ENCODE results near the gene LILRB2.
"Not testable (repeated sequence)": the region's sequence is repeated elsewhere in the genome, so short reads cannot be mapped to it uniquely, and the experiment has no call there.

LILRB2 gene

DNA sequence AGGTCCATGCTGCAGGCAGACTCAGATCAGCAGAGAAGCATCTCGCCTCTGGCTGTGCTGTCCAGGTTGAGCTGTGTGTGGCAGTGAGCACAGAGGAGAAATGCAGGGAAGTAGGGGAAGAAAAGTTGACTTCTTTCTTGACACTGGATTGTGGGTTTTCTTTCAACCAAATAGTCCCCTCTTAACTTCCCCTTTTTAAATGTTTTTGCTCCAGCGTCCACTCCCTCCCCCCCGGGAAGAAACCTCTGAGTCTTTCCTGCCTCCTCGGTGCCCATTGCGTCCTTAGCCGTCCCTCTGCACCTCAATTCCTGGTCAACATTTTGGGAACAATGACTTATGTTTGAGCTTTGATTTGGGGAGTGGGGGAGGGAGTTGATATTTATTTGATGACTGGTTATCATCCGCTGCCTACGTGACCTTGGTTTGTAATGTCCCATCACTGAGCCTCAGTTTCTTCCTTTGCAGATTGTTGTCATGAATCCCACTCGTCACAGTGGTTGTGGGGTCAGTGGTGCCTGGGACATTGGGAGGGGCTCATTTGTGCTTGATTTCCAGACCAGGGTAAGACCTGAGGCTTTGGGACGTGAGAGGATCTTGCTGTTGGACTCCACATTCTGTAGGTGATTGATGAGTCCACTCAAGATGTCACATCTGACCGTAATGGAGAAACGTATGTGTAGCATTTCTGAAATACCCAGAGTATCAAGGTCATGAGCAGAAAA lies at the start of gene LILRB2:
Gene LILRB2 (minus strand): TSS at position 104 of the 722 bp plus-strand sequence. CDS start 614 bp downstream, outside the sequence.
- DNase-seq: peak; percentile 59 to 69

GRCh38 chr19:54329476-54330165 lies 48.7 kb upstream of the LILRB2 start:
- DNase-seq: no peak

GRCh38 chr19:54328781-54329180 lies 47.9 kb upstream of the LILRB2 start:
- DNase-seq: not testable (repeated sequence)

DNA sequence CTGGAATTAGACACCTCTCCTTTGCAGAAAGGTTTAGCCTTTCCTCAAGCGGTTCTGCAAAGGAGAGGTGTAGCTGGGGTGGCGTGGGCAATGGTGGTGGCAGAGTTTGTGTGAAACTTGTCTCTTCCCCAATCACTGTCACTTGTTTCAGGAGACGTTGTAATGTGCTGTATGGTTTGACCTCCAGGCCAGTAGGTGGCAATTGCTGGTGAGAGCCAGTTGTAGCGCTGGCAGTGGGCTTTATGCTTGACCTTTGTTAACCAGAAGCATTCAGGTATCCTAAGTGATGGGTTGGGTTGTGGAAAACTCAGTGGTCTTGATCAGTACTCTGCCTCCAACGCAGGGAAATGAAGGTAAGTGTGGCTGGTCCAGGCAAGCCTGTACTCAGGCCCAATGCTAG lies 44.7 kb upstream of the LILRB2 start:
- peak in 1 of 2 donors; percentile 10 for DNase-seq

DNA sequence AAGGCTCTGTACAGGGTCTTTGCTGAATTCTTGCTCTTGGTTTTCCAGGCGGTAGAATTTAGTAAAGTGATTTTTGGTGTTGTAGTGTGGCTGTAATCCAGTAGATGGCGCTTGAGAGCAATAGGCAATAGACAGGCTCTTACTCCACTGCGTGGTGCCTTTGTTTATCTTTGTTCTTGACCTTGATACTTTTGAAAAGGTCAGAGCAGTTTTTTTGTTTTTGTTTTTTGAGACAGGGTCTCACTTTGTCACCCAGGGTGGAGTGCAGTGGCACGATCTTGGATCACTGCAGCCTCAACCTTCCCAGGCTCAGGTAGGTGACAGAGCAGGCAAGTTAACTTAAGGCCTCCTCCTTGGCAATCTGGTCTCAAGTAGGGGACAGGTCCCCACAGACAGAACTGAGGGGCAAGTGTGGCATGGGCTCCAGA lies 44.3 kb upstream of the LILRB2 start:
- peak; percentile 35 to 92 for DNase-seq

- no peak for DNase-seq
Observed at GRCh38 chr19:54324071-54324470, 43.2 kb upstream of the LILRB2 start.

- not testable (repeated sequence) for DNase-seq
Observed at GRCh38 chr19:54322934-54323333, 42.0 kb upstream of the LILRB2 start.

GRCh38 chr19:54322295-54322694 lies 41.4 kb upstream of the LILRB2 start:
- DNase-seq: not testable (repeated sequence)

GRCh38 chr19:54319892-54320670 lies 39.2 kb upstream of the LILRB2 start:
- DNase-seq: peak; percentile 51 to 78

DNA sequence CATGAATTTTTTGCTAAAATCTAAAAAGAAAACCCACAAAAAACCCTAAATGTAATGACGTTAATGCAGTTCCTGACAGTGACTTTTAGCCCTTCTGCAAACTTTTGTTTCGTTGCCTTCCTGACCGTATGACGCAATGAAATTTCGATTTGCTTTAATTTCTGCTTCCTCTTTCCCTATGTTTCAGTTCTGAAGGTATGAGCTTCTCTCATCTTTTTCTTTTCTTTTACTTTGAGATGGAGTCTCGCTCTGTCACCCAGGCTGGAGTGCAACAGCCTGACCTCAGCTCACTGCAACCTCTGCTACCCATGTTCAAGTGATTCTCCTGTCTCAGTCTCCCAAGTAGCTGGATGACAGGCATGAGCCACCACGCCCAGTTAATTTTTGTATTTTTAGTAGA lies 38.1 kb upstream of the LILRB2 start:
- peak; percentile 84 to 94 for DNase-seq

DNA sequence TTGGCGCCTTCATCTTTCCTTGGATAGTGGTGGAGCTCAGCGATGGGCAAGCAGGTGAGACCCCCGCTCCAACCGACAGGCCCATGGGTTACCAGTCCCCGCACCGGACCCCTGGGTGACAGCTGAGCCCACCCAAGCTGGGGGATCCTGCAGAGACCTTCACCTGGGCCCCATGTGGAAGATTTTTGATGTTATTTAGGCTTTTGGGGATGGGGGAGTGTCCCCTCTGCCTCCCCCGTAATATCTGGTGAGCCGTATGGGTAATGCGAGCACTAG lies 37.0 kb upstream of the LILRB2 start:
- DNase-seq: no peak

- peak; percentile 66 to 67 for DNase-seq
Observed at GRCh38 chr19:54317108-54317964, 36.4 kb upstream of the LILRB2 start.

DNA sequence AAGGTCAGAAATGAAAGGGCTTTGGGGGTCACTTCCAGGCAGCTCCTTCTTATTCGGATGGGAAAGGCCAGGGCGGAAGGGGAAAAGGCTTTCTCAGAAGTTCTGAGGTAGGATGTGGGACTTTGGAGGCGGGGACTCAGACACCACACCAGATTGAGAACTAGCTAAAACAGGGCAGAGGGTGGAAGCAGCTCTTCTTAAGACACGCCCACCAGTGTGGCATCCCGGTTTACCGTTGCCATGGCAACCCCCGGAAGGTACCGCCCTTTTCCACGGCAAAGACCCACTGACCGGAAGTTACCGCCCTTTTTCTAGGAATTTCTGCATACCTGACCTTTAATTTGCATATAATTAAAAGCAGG lies 35.8 kb upstream of the LILRB2 start:
- DNase-seq: peak; percentile 87 to 92

DNA sequence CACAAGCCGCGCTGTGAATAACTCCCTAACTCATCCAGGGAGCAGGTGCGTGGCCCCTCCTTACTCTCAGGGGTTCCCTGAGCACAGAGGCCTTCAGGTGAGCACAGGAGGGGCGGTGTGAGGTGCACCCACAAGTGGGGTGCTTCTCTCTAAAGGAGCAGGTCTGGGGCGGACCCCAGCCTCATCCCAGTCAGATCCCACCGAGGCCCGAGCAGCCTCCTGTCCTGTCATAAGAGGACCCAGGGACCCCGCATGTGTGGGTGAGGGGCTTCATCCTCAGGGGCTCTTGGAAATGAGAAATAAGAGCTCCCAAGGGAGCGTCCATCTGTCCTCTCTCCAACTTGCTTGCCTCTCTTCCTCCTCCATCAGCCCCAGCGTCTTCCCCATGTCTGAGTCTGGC lies 35.0 kb upstream of the LILRB2 start:
- no peak for DNase-seq

DNA sequence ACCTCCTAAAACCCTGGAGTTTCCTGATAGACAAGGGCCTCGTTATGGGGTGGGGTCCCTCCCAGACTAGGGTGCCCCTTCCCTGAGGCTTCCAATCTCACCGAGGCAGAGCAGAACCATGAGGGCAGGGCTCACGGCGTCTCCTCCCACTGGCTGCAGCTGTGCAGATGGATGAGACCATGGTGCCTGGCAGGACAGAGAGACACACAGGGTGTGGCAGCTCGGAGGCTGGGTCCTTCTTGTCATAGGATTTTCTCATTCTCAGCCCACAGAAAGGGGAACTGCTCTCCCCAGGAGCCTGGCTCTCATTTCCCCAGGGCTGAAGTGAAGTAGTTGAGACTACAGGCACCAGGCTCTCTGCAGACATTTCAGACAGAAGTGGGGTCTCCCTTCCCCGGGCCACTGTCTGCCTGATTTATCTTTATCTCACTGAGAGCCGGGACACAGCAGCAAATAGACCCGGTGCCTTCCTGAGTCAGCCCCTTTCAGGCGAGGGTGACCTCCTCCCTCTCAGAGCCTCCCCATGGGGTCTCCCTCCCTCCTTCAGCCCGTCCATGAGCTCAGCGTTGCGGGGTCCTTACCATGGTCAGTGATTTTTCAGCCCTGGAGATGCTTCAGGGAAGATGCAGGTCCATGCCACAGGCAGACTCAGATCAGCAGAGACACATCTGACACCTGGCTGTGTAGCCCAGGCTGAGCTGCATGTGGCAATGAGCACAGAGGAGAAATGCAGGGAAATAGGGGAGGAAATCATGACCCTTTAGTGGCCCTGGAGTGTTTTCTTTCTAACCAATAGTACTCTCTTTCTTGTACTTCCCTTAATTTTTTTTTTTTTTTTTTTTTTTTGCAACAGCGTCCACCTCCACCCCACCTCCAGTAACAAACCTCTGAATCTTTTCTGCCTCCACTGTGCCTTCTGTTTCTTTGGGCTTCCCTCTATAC lies 31.8 kb upstream of the LILRB2 start, which contains the start of gene LILRA5:
Gene LILRA5 (minus strand): TSS at position 731 of the 942 bp plus-strand sequence. CDS start 147 bp downstream, at position 584.
- DNase-seq: peak; percentile 83 to 90

DNA sequence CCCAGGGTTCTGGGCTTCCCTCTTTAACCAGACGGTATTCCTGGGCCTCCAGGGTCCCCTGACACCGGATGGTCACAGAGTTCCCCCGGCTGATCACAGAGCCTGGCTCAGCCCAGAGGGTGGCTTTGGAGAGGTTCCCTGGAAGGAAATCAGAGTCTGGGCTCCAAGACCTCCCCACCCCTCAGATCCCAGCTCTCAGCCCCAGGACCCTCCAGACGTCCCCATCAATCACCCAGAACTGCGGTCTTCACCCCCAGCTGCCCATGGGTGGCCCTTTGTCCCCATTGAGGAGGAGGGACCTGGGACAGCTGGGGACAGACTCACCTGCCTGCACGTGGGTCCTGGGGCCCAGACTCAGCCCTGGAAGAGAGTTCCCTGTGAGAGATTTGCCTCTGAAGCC lies 31.1 kb upstream of the LILRB2 start:
- DNase-seq: no peak

DNA sequence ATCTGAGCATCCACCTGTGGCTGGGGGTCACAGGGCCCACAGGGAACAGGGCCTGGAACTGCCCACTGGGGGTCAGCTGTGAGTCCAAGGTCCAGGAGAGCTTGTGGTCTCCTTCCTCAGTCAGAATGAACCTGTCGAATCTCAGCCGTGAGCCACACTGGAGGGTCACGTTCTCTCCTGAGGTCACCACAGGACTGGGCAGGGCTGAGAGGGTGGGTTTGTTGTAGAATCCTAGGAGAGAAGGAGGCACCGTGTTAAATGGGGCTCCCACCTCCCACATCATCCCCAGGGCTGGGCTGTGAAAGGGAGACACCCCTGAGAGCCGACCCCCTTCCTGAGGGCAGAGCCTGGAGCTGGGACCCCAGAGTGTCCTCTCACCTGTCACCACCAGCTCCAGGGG lies 30.6 kb upstream of the LILRB2 start:
- DNase-seq: no peak

DNA sequence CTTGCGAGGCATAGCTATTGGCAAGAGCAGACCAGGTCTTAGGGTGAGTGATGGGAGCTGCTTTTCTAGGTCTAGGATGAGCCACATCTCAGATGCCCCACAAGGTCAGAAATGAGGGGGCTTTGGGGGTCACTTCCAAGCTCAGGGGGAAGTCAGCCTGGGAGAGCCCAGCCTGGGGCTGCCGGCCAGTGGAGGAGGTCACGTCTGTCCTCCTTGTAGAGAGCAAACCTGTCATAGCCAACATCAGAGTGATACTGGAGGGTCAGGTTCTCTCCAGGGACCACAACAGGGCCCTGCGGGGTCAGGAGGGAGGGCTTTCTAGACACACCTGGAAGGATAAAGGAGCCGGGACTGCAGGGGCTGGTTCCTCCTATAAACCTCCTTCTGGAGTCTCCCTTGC lies 29.6 kb upstream of the LILRB2 start:
- no peak for DNase-seq

DNA sequence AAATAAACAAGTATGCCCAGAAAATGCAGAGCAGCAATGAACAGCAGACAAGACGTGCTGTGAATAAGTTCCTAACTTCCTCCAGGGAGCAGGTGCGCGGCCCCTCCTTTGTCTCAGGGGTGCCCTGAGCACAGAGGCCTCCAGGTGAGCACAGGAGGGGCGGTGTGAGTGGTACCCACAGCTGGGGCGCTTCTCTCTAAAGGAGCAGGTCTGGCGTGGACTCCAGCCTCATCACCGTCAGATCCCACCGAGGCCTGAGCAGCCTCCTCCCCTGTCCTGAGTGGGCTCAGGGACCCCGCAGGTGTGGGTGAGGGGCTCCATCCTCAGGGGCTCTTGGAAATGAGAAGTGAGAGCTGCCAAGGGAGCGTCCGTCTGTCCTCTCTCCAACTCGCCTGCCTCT lies 28.9 kb upstream of the LILRB2 start:
- no peak for DNase-seq

- DNase-seq: no peak
Observed at GRCh38 chr19:54307389-54308020, 26.6 kb upstream of the LILRB2 start.

- DNase-seq: no peak
Observed at GRCh38 chr19:54305141-54305540, 24.2 kb upstream of the LILRB2 start.

All from inflammatory macrophage treated with lipopolysaccharide for 1 hour (primary cell).